HFFc6 (cell line): ENCODE measurements around the gene EML4. TPM values are rescaled to one million over a fixed set of nuclear protein-coding genes. Genes with fewer than 3 reads are reported as not detected.
A peak's percentile ranks its signal among the peaks of the same experiment; 100 is the strongest.

Experiments used
- DNase-seq: peaks from one replicate; pipeline ENCODE4 v3.0.0-alpha.2; 2018
- H3K27ac Mint-ChIP-seq: 2 replicates; pipeline ENCODE4 v1.8.0; 2020; ENCODE audit warnings: mild to moderate bottlenecking, mixed read lengths
- H3K27me3 Mint-ChIP-seq: 2 replicates; pipeline ENCODE4 v1.8.0; 2021; ENCODE audit warnings: mild to moderate bottlenecking, moderate library complexity, mixed read lengths; ENCODE audit not compliant: insufficient read depth
- H3K36me3 Mint-ChIP-seq: 2 replicates; pipeline ENCODE4 v1.8.0; 2021; ENCODE audit warnings: low read depth, mixed read lengths
- H3K4me1 Mint-ChIP-seq: 2 replicates; pipeline ENCODE4 v1.8.0; 2020; ENCODE audit warnings: low read depth, mixed read lengths
- H3K4me3 Mint-ChIP-seq: 2 replicates; pipeline ENCODE4 v1.8.0; 2020; ENCODE audit warnings: mild to moderate bottlenecking, moderate library complexity, mixed read lengths
- H3K9me3 Mint-ChIP-seq: 2 replicates; pipeline ENCODE4 v1.8.0; 2020; ENCODE audit warnings: mild to moderate bottlenecking, mixed read lengths
- total RNA-seq, 6 experiments: library from RNA; stranded (reverse); fragmentation: NEBNext Ultra II Directional; extraction: Animal tissue kit (Norgen Biotek cat#: 25700); gene quantifications; 2 replicates in 1 of 6; 3 replicates in 5 of 6; pipeline ENCODE4 v1.2.3, GENCODE V29; 2021
- TF ChIP-seq, protein P1 (sequence below): fragments of 200-600 bp; sonication (generic); IDR thresholded peaks from 2 replicates; pipeline ENCODE4 v1.5.0; 2021; ENCODE audit warnings: antibody characterized with exemption, mild to moderate bottlenecking

EML4 gene
- total RNA-seq, 6 experiments from 2014 or later, result 31.7 to 35.8 (median 33.6) TPM

DNA sequence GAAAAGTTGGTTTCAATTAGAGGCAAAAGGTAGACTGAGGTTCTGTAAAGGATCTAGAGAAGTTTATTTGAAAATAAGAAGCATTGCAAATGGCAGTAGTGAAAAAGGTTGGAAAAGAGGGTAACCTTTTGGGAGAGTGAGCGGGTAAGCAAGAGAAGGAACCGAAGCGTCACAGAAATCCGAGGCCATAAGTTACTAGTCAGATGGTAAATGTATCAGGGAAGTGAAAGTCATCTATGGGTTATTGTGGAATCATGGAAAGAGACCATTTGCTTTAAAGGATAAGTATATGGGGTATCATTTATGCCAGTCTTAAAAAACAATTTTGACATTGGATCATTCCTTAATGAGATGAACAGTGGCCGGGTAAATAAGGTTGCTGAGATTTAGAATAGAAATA is 30.5 kb downstream of the EML4 start:
- TF ChIP-seq, protein P1, sequence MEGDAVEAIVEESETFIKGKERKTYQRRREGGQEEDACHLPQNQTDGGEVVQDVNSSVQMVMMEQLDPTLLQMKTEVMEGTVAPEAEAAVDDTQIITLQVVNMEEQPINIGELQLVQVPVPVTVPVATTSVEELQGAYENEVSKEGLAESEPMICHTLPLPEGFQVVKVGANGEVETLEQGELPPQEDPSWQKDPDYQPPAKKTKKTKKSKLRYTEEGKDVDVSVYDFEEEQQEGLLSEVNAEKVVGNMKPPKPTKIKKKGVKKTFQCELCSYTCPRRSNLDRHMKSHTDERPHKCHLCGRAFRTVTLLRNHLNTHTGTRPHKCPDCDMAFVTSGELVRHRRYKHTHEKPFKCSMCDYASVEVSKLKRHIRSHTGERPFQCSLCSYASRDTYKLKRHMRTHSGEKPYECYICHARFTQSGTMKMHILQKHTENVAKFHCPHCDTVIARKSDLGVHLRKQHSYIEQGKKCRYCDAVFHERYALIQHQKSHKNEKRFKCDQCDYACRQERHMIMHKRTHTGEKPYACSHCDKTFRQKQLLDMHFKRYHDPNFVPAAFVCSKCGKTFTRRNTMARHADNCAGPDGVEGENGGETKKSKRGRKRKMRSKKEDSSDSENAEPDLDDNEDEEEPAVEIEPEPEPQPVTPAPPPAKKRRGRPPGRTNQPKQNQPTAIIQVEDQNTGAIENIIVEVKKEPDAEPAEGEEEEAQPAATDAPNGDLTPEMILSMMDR, result no peak
- peaks cover 71% of the 10 kb centered on the region for H3K4me1 Mint-ChIP-seq
- H3K27ac Mint-ChIP-seq, result 0 out of 2 replicates have a peak overlapping the region, but pooled peaks have one; percentile 1
- H3K4me3 Mint-ChIP-seq, result no peak overlapping the region
- no peaks in the 10 kb centered on the region; the same call in none of the 2 replicates for H3K27me3 Mint-ChIP-seq
- no peak for DNase-seq
- peaks cover 25% of the 10 kb centered on the region for H3K36me3 Mint-ChIP-seq
- no peaks in the 10 kb centered on the region for H3K9me3 Mint-ChIP-seq

DNA sequence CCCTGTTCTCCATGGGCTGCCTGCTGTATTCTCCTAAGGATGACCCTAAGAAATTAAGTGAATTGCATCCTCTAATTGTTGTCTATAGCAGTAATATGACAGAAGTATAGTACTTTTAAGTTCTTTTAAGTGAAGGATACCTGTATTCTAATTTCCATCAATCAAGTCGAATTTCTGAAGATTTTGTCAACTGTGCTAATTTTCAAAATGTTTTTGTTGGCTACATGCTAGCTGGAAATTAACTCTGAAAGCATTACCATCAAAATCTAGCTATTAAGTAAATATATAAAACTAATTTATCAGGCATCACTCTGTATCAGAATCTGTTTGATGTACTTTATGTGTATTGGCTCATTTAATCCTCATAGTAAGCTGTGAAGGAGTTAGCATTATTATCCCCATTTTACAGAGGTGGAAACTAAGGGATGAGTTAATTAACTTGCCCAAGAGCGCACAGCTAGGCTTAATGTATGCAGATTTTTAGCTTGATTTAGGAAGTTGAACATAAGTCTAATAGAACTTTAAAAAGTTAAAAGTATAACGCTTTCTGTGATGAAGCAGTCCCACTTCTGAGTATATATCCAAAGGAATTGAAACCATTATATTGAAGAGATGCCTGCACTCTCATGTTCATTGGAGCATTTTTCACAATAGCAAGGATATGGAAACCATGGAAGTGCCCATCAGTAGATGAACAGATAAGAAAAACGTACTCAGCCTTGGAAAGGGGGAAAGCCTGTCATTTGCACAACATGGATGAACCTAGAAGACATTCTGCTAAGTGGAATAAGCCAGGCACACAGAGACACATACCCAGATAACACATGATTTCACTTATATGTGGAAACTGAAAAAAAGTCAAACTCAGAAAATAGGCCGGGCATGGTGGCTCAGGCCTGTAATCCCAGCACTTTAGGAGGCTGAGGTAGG is 32.0 kb downstream of the EML4 start:
- no peak overlapping the region for H3K4me3 Mint-ChIP-seq
- TF ChIP-seq, protein P1, result no peak
- H3K4me1 Mint-ChIP-seq, result peaks cover 72% of the 10 kb centered on the region
- no peaks in the 10 kb centered on the region; the same call in none of the 2 replicates for H3K27me3 Mint-ChIP-seq
- no peak for DNase-seq
- peaks cover 25% of the 10 kb centered on the region for H3K36me3 Mint-ChIP-seq
- H3K27ac Mint-ChIP-seq, result no peak overlapping the region
- H3K9me3 Mint-ChIP-seq, result no peaks in the 10 kb centered on the region

DNA sequence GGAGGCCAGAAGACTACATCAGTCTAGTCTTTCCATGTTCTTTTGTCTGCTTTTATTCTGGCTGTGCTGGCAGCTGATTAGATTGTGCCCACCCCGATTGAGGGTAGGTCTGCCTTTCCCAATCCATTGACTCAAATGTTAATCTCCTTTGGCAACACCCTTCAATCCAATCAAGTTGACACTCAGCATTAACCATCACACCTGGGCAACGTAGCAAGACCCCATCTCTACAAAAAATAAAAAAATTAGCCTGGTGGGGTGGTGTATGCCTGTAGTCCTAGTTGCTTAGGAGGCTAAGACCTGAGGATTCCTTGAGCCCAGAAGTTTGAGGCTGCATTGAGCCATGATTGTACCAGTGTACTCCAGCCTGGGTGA is 33.5 kb downstream of the EML4 start:
- Mint-ChIP-seq H3K4me3 (no peak overlapping the region), H3K27ac (no peak overlapping the region), H3K36me3 (peaks cover 19% of the 10 kb centered on the region), H3K9me3 (no peaks in the 10 kb centered on the region), H3K27me3 (no peaks in the 10 kb centered on the region; the same call in none of the 2 replicates), H3K4me1 (peaks cover 63% of the 10 kb centered on the region)
- TF ChIP-seq, protein P1, result no peak
- no peak for DNase-seq

DNA sequence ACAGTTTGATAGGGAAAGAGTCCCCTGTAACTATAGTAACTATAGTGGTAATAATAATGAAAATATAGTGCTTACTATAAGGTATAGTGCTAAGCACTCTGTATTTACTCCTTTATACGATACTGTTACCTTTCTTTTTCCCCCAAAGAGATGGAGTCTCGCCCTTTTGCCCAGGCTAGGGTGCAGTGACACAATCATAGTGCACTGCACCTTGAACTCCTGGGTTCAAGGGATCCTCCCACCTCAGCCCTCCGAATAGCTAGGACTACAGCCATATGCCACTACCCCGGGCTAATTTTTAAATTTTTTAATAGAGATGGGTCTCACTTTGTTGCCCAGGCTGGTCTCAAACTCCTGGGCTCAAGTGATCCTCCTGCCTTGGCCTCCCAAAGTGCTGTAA is 34.6 kb downstream of the EML4 start:
- Mint-ChIP-seq H3K4me1 (peaks cover 53% of the 10 kb centered on the region), H3K9me3 (no peaks in the 10 kb centered on the region), H3K4me3 (no peak overlapping the region), H3K27me3 (no peaks in the 10 kb centered on the region; the same call in 1 of the 2 replicates), H3K27ac (no peak overlapping the region), H3K36me3 (peaks cover 9% of the 10 kb centered on the region)
- no peak for DNase-seq
- TF ChIP-seq, protein P1, result no peak

DNA sequence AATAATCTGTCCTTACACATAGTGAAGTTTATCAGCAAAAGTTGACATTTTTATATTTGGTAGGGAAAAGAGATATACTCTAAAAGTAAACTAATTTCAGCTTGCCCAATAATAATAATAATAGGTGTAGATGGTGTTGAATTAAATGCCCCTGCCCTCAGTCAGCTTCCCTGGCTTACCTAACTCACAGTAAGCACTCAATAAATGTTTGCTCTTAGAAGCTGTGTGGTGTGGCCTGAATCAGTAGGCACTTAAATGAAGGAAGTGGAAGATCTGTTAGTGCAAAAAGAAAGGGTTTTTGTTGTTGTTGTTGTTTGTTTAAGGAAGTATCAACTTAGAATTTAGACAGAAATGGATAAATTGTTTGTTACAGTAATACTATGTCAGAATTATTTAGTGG is 36.2 kb downstream of the EML4 start:
- no peak for DNase-seq
- H3K4me3 Mint-ChIP-seq, result no peak overlapping the region
- no peak overlapping the region for H3K27ac Mint-ChIP-seq
- H3K36me3 Mint-ChIP-seq, result no peaks in the 10 kb centered on the region
- H3K27me3 Mint-ChIP-seq, result no peaks in the 10 kb centered on the region
- H3K4me1 Mint-ChIP-seq, result peaks cover 40% of the 10 kb centered on the region
- TF ChIP-seq, protein P1, result no peak
- H3K9me3 Mint-ChIP-seq, result no peaks in the 10 kb centered on the region
